HG03066 (cell line): Measurements from ENCODE around the gene TSPOAP1.

ENCODE experiments used
- ATAC-seq: cut with Tn5 transposase; IDR thresholded peaks from one replicate; pipeline ENCODE4 v1.9.1; 2021; ENCODE audit warnings: low read depth; ENCODE audit not compliant: unreplicated experiment

TSPOAP1 gene, protein sequence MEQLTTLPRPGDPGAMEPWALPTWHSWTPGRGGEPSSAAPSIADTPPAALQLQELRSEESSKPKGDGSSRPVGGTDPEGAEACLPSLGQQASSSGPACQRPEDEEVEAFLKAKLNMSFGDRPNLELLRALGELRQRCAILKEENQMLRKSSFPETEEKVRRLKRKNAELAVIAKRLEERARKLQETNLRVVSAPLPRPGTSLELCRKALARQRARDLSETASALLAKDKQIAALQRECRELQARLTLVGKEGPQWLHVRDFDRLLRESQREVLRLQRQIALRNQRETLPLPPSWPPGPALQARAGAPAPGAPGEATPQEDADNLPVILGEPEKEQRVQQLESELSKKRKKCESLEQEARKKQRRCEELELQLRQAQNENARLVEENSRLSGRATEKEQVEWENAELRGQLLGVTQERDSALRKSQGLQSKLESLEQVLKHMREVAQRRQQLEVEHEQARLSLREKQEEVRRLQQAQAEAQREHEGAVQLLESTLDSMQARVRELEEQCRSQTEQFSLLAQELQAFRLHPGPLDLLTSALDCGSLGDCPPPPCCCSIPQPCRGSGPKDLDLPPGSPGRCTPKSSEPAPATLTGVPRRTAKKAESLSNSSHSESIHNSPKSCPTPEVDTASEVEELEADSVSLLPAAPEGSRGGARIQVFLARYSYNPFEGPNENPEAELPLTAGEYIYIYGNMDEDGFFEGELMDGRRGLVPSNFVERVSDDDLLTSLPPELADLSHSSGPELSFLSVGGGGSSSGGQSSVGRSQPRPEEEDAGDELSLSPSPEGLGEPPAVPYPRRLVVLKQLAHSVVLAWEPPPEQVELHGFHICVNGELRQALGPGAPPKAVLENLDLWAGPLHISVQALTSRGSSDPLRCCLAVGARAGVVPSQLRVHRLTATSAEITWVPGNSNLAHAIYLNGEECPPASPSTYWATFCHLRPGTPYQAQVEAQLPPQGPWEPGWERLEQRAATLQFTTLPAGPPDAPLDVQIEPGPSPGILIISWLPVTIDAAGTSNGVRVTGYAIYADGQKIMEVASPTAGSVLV (N-terminal part only)

DNA sequence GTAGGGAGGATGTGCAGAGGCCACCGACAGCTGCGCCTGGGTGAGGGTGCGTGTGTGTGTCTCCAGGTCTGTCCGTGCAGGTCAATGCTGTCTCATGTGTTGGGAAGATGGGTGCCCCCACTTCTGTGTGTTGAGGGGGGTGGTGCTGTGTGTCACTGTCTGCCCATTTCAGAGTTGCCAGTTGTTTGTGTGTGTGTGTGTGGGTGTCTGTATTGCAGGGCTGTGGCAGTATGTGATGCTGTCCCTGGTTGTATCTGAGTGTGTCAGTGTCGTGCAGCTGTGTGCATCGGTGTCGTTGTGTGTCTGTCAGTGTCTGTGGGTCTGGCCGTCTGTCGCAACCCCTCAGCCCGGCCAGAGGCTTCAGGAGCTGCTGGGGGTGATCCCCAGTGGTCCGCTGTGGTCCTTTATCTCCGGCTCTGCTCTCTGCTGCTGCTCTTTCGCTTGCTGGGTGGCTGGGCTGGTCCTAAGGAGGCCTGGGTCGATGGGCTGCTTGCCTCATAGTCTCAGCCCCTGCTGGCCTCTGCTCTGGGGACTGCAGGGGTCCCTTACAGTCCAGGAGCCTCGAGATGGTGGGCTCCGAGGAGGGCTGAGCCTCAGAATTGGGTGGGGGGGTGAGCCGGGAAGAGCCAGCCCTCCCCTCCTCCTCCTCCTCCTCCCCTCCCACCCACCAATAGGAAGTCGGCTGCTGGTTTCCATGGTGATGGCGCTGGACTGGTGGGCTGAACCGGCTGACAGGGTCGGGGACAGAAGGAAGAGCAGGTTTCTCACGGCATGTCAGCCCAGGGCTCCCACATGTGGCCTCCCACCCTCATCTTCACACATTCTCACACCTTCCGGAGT lies at the start of gene TSPOAP1:
TSS of gene TSPOAP1 (minus strand) at position 601 of the 840 bp plus-strand sequence. CDS start 875 bp downstream, outside the sequence.
- no peak for ATAC-seq

DNA sequence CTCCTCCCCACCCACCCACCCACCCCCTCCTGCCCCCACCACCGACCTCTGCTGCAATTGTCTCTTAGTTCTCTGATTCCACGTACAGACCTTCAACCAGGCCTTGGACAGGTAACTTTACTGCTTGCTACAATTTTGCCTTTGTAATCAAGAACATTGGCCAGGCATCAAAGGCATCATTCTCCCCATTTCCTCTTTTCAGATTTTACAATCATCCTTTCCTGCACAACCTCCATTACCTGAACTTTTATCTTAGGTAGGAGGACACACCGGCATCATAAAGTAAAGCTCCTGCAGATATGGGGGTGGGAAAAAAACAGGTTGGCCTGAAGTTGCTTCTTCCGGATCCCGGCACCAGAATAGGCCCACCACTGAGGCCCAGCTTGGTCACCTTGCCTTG lies 49.1 kb upstream of the TSPOAP1 start:
- ATAC-seq: no peak

DNA sequence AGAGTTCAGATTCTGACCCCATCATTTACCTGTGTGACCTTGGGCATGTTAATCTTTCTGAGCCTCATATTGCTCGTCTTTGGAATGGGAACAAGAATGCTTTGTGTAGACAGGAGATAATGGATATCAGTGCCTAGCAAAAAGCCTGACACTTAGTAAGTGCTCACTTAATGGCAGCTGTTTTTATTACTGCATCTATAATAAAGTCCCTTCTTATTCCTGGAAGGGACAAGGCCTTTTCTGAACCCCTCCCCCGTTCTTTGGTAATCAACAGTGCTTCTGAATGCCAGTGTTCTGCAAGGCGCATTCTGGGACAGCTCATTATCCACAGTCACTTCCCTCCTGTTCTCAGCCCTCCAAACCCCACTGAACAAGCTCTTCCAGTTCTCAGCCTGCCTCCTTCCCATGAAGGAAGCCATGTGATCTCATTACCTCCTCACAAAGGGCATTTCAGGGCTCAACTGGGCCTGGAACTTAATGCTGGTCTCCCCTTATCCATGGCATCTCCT lies 48.6 kb upstream of the TSPOAP1 start:
- ATAC-seq: no peak

DNA sequence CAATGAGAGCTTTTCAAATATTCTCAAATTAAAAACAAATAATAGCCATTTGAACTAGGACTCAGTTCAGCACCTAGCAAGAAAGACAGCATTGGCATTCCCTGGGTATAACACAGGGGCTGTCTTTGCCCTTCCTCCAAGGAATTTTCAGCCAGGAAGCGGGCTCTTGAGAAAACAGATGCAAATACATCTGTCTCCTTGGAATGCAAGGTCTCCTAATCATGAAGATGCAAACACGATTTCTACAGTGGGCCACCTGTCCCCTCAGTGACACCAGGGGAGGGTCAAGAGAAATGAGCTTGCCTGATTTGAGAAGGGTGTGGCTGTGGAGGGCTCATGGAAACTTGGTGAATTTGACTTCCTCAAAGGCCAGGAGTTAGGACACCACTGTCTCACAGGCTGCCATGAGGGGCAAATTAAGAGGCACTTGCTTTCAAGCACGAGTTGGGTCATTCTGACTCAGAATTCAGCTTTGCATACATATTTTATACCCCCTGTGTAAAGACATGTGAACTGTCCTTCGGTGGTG lies 47.9 kb upstream of the TSPOAP1 start:
- no peak for ATAC-seq

DNA sequence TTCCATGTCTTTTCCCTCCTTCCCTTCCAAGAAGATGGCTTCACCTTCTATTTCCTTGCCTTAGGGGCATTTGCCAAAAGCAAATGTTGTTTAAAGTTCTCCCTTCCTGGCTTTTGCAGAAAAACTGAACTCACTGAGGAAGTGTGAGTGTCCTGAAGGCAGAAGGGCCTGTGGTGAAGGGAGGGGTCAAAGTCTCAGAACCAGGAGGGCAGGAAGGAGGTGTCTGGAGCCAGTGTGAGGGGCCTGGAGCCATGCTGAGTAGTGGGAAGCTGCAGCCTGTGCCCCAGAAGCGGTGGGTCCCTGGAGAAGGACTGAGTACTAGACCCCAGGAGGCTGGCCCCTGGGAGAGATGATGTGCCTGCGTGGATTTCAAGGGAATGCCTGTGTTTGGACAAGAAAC lies 47.2 kb upstream of the TSPOAP1 start:
- no peak for ATAC-seq

DNA sequence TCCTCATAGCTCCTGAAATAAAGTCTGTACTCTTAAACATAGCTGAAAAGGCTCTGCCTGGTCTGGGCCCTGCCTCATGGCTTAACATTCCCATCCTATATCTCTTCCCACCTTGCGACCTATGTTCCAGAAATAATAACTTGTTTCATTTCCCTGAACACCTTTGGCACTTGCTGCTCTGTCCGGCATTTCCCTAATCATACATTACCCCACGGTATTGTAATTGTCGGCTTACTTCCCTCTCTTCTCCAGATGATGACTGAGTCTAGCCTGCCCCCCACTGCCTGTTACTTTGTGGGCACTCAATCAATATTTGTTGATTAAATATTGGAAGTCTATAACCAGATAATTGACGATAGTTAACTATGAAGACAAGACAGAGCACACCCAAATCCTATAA lies 46.7 kb upstream of the TSPOAP1 start:
- no peak for ATAC-seq

DNA sequence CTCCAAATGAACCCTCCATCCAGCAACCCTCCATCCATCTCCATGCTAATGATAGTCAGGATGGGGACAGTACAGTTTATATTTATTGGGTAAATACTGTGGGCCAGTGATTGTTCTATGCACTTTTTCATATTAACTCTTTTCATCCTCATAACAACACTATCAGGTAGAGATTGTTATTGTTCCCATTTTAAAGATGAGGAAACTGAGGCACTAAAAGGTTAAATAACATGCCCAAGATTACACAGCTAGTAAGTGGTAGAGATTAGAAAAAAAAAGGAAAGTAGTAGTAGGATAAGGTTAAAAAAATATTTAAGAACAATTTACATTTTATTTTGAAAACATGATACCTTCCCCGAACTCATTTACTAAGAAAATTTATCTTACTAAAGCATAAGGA lies 45.3 kb upstream of the TSPOAP1 start:
- no peak for ATAC-seq

DNA sequence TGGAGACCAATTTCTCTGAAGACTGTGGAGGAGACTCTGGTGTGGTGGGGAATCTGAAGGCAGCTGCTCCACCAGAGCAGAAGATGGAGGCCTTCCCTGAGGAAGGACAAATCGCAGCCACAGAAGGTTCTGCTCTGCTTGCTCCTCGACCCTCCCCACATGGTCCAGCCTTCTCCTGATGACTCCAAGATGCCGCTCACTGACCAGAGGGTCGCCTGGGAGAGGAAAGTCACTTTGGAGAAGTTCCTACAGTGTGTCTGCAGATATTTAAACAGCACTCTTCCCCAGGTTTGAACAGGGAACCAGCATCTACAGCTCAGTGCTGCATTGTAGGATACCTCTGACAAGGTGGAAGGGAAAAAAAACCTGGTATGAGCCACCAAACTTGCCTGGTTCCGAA lies 44.4 kb upstream of the TSPOAP1 start:
- no peak for ATAC-seq

DNA sequence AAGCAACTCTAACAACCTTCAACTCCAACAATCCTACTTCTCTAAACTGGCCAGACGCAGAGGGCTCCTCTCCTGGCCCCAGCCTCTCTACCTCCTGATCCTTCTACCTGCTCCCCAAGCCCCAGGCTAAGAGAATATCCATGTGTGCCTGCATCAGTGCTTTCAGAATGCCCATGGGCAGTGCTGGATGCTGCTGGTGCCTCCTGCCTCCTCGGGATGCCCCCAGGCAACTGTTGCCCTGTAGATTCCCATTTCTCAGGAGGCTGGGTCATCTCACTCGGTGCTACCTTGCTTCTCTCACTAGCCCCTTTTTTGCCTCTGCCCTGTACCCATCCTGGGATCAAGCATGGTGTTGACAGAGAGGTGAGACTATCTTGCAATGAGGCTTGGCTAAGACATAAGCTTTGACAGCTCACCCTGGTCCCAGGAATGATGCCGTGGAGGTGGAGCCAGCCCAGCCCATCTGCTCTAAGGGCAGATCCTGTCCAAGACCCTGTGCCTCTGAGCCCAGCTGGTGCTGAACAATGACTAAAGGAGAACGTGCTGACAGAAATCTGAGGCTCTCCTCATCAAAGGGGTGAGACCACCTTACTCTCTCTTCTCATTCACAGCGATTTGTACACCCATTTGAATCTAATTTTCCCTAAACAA lies 42.8 kb upstream of the TSPOAP1 start:
- ATAC-seq: no peak

DNA sequence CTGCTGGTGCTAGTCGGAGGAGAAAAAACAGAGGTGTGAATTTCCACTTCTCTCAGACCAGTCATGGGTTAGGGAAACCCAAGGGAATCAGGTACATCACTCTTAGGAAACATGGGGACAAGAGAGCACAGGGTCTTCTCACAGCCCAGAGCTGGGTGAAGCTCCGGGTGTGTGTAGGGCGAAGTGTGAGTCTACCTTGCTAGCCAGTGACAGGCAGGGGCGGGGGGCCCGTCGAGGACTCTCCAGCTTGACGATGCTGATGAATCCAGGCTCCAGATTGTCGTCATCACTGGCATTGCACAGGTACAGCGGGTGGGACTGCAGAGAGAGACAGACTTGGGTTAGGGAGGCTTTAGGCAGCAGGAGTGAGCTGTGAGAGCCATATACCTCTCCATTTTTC lies 42.1 kb upstream of the TSPOAP1 start:
- ATAC-seq: no peak

DNA sequence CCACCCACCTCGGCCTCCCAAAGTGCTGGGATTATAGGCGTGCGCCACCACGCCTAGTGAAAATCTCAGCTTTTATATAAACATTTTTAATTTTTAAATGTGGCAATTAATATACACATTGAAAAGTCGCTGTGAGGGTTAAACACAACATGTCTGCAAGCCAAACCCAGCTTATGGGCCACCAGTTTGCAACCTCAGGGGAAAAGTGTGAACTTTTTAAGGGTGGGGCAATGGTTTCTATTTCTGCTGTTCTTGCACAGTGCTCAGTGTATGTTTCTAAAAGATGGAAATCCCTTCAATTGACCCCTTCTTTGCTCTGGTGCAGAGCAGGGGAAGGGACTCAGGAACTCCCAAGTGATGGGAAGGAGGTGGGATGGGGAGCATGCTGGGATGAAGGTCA lies 41.7 kb upstream of the TSPOAP1 start:
- no peak for ATAC-seq

DNA sequence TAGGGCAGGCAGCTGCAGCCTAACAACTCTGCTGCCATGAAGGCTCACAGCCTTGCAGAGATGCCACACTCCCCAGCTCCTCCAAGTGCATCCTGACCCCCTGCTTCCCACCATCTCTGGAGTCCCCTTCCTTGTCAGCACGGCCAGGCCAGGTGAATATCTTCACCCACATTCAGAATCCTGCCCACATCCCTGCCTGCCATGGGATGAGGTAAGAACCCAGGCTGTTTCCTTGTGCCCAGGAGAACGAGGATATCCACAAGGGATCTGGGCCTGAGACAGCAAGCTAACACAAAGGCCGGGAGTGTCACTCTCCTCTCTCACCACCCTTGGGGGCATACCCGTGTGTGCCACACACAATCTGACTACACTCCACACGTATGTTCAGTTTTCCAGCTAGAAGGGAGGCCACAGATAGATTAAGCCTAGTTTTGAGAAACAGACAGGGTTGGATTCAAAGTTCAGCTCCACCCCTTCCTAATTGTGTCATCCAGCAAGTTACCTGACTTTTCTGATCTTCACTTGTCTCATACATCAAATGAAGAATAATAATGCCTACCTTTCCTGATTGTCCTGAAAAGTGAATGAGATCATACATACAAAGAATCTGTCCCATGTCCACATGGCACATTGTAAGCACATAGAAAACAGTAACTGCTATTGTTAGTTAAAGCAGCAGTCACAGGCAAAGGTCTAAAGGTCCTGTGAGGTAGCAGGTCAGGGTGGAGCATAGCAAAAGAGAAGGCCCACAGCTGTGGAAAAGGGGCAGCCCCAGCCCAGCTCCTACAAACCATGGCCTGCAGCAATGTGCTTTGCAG lies 40.8 kb upstream of the TSPOAP1 start:
- ATAC-seq: no peak

DNA sequence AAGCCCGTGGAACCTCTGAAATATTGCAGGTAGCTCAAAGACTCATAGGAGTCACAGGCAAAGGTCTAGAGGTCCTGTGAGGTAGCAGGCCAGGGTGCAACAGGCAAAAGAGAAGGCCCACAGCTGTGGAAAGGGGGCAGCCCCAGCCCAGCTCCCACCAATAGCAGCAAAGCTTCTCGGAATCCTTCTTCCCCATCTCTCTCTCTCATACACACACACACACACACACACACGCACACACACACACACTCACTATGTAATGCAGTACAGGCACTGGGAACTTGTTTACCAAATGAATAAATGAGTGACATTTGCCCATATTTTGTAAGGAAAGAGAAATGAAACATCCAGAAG lies 40.2 kb upstream of the TSPOAP1 start:
- no peak for ATAC-seq

DNA sequence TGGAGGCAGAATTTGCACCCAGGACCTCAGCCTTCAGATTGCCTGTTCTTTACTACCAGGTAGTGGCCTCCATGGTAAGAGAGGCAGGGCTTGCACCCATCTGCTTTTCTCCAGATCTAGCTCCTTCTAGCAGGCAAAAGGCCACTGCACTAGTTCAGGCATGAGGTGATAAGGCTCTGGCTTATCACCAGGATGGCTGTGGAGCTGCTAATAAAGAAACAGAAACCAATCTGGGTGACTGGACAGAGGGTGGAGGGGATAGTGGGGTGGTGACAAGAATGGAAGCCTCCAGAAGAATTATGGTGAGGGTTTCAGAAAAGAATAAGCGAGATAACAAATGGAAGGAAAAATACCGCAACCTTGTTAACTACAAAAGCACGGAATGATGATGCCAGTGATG lies 38.9 kb upstream of the TSPOAP1 start:
- ATAC-seq: no peak

DNA sequence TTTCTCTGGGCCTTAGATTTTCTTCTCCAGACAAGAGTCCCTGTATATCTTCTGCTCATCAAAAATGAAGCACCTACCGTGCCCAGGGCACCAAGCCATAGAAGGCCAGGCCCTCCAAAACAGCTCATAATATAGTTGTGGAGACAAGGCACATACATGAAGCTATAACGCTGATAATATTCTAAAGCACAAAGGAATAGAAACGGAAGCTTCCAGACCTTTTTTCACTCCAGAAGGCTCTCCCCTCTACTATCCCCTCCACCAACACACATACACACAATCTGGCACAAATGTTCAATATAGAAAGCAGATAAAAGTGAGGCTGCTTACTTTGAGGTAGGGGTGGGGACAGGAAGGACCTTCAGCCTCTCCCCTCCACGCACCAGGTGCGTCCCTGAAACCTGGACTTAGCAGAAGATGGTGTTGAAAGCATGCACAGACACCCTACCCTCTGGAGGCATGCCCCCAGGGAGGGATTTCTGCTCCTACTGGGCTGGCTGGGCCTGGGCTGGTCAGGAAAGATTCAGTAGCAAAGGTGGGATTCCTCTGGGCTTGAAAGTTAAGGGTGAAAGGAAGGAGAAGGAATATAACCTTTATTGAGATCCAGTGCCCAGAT lies 37.5 kb upstream of the TSPOAP1 start:
- no peak for ATAC-seq

DNA sequence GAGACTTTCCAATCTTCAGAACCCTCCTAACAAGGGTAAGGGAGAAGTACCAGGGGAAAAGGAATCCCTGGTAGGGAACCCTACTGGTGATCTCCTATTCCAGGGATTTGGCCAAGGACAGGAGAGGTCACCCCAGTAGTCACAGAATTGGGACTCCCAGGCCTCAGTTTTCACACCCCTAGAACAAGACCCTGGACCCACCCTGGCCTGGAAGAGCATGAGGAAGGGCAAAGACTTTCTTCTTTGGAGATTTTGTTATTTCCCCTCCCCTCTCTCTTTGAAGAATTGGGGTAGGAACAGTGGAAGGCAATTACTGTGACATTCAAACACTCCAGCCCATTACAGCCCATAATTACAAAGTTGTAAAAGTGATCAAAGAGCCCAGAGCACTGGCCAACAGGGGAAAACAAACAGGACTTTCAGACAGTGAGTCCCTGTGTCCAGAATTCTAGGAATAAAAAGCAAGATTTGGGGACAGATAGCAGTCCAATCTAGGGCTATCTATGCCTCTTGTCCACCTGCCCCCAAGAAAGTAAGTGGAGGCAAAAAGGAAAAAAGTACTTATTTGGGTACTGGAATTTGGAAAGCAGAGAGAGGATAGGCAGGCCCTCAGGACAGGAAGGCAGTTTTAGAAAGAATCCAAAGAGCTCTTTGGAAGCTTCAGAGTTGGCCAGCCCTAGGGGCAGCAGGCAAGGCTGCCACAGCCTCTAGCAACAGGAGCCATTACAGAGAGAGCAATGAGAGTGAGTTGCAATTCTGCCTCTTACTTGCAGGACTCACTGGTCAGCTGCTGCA lies 36.8 kb upstream of the TSPOAP1 start:
- ATAC-seq: no peak

DNA sequence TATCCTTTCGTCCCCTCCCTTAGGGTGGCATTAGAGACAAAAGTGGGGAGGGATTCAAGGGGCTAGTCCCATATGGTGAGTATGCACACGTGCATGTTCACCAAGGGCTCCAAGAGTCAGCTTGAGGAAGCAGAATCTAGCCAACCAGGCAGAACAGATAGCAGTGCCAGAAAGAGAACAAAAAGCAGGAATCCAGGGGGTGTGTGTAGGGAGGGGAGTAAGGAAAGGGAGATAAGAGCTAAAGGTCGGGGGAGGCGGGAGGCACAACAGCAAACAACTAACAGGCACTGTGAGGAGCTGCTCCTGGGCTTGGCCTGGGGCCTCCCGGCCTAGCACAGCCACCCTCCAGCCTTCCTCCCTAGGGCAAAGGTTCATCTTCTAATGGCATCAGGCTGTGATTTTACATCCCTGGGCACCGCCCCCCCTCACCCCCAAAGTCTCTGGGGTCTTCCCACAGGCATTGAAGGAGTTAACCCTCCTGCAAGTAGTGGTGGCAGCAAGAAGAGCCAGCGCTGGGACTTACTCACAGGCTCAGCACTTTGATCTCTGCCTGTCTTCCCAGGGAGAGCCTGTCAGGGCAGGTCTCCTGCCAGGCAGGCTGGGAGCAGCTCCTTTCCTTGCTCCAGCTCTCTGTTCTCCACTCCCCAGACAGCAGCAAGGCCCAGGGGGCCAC lies 35.8 kb upstream of the TSPOAP1 start:
- ATAC-seq: no peak
